Choroid plexus epithelial cell (primary cell): ENCODE data around the gene ITPKC.

Source experiments
- DNase-seq: peaks from one replicate; pipeline ENCODE4 v3.0.0-alpha.2; 2010; ENCODE audit warnings: low read depth
- H3K4me3 ChIP-seq: 2 replicates; pipeline ENCODE4 v1.5.1; 2011; ENCODE audit warnings: low read depth, mild to moderate bottlenecking, control low read depth, low read length, moderate library complexity
- TF ChIP-seq, protein P1 (sequence below): conservative IDR thresholded peaks from 2 replicates; pipeline ENCODE4 v1.5.1; 2011; ENCODE audit warnings: low read depth, mild to moderate bottlenecking, control low read depth, inconsistent platforms, low read length, moderate library complexity

ITPKC gene

DNA sequence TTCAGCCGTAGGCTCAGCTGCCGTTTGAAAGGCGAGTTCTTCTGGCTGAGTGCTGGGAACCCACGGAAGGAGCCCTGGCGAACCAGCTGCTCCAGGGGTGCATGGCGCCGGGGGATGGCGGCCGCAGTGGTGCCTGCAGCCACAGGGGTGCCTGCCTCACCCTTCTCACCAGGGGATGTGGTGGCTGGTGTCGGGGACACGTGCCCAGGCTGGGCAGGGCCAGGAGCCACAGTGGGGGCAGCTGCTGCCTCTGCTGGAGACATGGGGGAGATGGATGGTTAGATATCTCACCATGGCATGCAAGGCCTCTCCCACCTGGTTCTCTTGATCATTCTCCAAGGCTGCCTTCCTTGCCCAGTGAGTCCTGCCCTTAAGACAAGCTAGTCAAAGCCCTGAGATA, 43.5 kb upstream of the ITPKC start:
- DNase-seq = no peak
- TF ChIP-seq, protein P1, sequence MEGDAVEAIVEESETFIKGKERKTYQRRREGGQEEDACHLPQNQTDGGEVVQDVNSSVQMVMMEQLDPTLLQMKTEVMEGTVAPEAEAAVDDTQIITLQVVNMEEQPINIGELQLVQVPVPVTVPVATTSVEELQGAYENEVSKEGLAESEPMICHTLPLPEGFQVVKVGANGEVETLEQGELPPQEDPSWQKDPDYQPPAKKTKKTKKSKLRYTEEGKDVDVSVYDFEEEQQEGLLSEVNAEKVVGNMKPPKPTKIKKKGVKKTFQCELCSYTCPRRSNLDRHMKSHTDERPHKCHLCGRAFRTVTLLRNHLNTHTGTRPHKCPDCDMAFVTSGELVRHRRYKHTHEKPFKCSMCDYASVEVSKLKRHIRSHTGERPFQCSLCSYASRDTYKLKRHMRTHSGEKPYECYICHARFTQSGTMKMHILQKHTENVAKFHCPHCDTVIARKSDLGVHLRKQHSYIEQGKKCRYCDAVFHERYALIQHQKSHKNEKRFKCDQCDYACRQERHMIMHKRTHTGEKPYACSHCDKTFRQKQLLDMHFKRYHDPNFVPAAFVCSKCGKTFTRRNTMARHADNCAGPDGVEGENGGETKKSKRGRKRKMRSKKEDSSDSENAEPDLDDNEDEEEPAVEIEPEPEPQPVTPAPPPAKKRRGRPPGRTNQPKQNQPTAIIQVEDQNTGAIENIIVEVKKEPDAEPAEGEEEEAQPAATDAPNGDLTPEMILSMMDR = no peak
- H3K4me3 ChIP-seq = no peak overlapping the region

DNA sequence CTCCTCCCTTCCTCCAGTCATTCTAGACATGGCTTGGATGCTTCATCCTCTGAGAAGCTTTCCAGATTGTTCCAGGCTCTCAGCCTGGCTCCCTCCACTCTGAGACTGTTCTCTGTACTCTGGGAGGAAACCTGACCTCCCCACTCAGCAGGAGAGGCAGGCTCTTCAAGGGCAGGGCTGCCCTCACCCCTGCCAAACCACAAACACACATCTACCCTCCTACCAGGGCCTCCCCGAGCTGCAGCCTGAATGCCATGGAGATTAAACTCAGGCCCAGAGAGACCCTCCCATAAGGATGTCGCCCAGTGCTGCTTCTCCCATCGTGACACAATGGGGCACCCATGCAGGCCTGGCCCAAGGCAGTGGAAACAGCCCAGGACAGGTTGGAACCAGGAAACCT, 42.6 kb upstream of the ITPKC start:
- peak; percentile 56 for DNase-seq
- TF ChIP-seq, protein P1 = no peak
- no peak overlapping the region for H3K4me3 ChIP-seq

DNA sequence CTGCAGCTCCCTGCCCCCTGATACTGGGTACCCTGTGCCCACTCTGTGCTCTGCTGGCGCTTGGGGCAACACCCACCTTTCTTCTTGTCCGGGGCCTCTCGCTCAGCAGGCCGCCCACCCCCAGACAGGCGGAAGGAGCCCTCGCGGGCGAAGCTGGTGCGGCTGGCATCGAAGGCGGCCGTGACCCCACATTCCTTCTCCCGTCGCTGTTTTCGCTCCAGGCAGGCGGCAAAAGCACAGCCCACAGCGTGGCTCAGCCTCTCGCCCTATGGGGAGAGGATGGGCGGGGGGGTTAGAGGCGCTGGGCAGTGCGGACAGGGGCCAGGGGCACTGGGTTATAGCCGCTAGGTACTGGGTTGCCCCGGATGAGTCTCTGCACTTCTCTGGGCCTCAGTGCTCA, 39.8 kb upstream of the ITPKC start:
- no peak overlapping the region for H3K4me3 ChIP-seq
- TF ChIP-seq, protein P1 = no peak

DNA sequence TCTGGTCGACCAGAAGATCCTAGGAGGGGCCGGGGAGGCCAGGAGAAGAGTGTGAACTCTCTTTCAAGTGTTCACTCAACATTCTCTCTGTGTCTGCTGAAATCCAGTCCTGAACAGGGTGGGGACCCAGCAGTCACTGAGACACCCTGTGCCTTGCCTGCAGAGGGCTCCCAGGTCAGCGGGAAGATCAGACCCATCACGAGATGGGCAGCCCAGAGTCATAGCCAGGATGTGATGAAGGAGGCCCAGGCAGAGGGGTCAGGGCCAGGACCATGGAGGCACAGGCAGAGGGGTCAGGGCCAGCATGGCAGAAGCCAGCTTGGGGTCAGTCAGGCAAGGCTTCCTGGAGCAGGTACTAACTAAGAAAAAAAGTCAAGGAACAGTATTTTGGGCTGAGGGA, 35.9 kb upstream of the ITPKC start:
- no peak overlapping the region for H3K4me3 ChIP-seq
- TF ChIP-seq, protein P1 = no peak
- no peak for DNase-seq

More for the DNA sequence above, 39.8 kb upstream of the ITPKC start:
- no peak for DNase-seq

DNA sequence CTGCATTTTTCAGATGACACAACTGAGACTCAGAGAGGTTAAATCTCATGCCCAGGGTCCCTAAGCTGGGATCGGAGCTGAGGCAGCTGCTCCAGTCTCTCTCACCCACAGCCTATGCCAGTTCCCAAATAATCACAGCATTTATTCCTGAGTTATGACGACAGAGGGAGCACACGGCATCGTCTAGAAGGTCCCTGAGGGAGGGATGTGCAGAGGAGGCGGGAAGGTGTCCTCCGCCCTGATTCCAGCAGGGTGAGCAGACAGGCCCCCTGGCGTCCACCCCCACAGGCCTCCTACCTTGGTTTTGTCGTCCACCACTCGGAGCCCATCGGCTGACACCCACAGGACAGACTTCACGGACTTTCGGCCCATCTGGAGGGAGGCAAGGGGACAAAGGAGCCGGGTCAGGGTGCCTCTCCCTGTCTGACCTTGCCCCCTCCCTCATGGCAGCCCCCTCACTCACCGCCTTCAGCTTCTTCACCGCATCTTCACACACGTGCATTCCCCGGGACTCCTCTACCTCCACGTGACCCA, 34.4 kb upstream of the ITPKC start:
- DNase-seq = no peak
- no peak overlapping the region for H3K4me3 ChIP-seq

DNA sequence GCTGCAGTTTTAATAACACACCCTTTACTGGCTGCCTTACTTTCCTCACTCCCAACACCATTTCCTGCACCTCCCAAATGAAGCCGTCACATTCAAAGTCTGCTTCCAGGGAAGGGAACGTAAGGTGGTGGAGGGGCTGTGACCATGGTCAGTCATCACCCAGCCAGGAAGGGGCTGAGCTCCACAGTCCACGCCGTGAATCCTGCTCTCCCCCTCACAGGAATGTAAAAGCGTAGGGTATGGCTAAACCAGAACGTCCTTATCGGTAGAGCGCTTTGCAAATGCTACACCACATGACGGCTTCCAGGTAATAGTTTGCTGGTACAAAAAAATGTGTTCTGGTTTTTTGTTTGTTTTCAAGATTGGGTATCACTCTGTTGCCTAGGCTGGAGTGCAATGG, 33.5 kb upstream of the ITPKC start:
- DNase-seq = no peak
- no peak overlapping the region for H3K4me3 ChIP-seq
- TF ChIP-seq, protein P1 = no peak

More for the DNA sequence above, 34.4 kb upstream of the ITPKC start:
- TF ChIP-seq, protein P1 = no peak

DNA sequence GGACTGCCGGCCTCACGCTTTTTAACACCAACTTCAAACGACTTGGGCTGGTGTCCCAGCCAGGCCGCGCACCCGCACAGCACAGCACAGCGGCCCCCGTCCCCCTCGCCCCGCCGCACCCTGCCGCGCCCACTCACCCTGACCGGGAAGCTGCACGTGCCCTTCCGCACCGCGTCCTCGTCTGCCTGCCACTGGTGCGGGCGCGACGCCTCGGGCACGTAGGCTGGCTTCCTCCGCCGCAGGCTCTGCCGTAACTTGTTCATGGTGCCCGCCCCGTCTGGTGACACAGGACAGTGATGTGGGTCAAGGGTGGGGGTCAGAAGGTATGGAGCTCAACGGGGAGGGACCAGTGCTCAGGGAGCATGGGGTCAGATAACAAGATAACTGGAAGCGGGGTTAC, 32.6 kb upstream of the ITPKC start:
- H3K4me3 ChIP-seq = no peak overlapping the region
- TF ChIP-seq, protein P1 = no peak
- DNase-seq = no peak
